PC-3 (cell line): ENCODE data around the gene SNX13. TPM values are rescaled to one million over a fixed set of nuclear protein-coding genes. Genes with fewer than 3 reads are reported as not detected.
"Not testable (repeated sequence)": the region's sequence is repeated elsewhere in the genome, so short reads cannot be mapped to it uniquely, and the experiment has no call there.

Source experiments
- ATAC-seq: fragments of 200-7000 bp; cut with Tn5 transposase; 2 replicates; pipeline ENCODE4 v1.9.1; 2020; ENCODE audit warnings: mild to moderate bottlenecking, moderate library complexity
- BruUV-seq: library from RNA; stranded (reverse); fragments of 400-500 nt; replicated peaks from 2 replicates; lab custom pipeline; 2021; lab: Mats Ljungman, UMichigan
- CTCF ChIA-PET: fragments of 300-600 bp; sonication (Branson Sonifier 250); formaldehyde crosslinking; loops from one replicate; lab custom pipeline; 2022; ENCODE audit warnings: antibody characterized with exemption; lab: Charles Lee
- POLR2A ChIA-PET: fragments of 300-600 bp; sonication (Branson Sonifier 250); formaldehyde crosslinking; loops from one replicate; lab custom pipeline; 2022; ENCODE audit warnings: antibody characterized with exemption; ENCODE audit not compliant: unreplicated experiment; lab: Charles Lee
- DNase-seq: peaks from one replicate; pipeline ENCODE4 v3.0.0-alpha.2; 2015
- H2AFZ ChIP-seq: fragments of 300-600 bp; sonication (generic); 2 replicates; pipeline ENCODE4 v1.6.0; 2016; ENCODE audit warnings: antibody characterized with exemption, low read length
- H3F3A ChIP-seq: fragments of 300-600 bp; sonication (generic); one replicate; pipeline ENCODE4 v1.6.0; 2017; ENCODE audit warnings: antibody characterized with exemption, low read length, control low read depth, mild to moderate bottlenecking; ENCODE audit not compliant: unreplicated experiment
- H3K27ac ChIP-seq: fragments of 300-600 bp; sonication (generic); 2 replicates; pipeline ENCODE4 v1.5.1; 2016; ENCODE audit warnings: mild to moderate bottlenecking, low read length
- H3K27me3 ChIP-seq: fragments of 300-600 bp; sonication (generic); 2 replicates; pipeline ENCODE4 v1.6.1; 2016; ENCODE audit warnings: low read length, mixed read lengths
- H3K36me3 ChIP-seq: fragments of 300-600 bp; sonication (generic); 2 replicates; pipeline ENCODE4 v1.6.1; 2016; ENCODE audit warnings: low read depth, mixed run types, low read length, mixed read lengths
- H3K4me1 ChIP-seq: fragments of 300-600 bp; sonication (generic); 2 replicates; pipeline ENCODE4 v1.5.1; 2016; ENCODE audit warnings: low read length; ENCODE audit not compliant: insufficient read depth
- H3K4me2 ChIP-seq: fragments of 300-600 bp; sonication (generic); 2 replicates; pipeline ENCODE4 v1.6.0; 2016; ENCODE audit warnings: low read length
- H3K4me3 ChIP-seq: fragments of 300-600 bp; sonication (generic); 2 replicates; pipeline ENCODE4 v1.5.1; 2016; ENCODE audit warnings: mild to moderate bottlenecking, low read length, mixed read lengths
- H3K79me2 ChIP-seq: fragments of 300-600 bp; sonication (generic); 2 replicates; pipeline ENCODE4 v1.6.1; 2017; ENCODE audit warnings: low read length, mixed read lengths
- H3K9ac ChIP-seq: fragments of 300-600 bp; sonication (generic); 2 replicates; pipeline ENCODE4 v1.6.0; 2016; ENCODE audit warnings: mild to moderate bottlenecking, low read length
- H3K9me2 ChIP-seq: fragments of 300-600 bp; sonication (generic); replicated peaks from 2 replicates; pipeline ENCODE4 v1.6.1; 2016; ENCODE audit warnings: mixed run types, low read length, mixed read lengths
- H3K9me3 ChIP-seq: fragments of 300-600 bp; sonication (generic); 2 replicates; pipeline ENCODE4 v1.6.1; 2016; ENCODE audit warnings: low read length, mixed read lengths
- H4K20me1 ChIP-seq: fragments of 300-600 bp; sonication (generic); 2 replicates; pipeline ENCODE4 v1.6.1; 2016; ENCODE audit warnings: low read length, mixed read lengths
- CTCF ChIP-seq: fragments of 300-600 bp; sonication (generic); conservative IDR thresholded peaks from 2 replicates; pipeline ENCODE4 v1.5.1; 2017; ENCODE audit warnings: antibody characterized with exemption, low read depth, mild to moderate bottlenecking, low read length
- EZH2 ChIP-seq: fragments of 300-600 bp; sonication (generic); IDR thresholded peaks from one replicate; pipeline ENCODE4 v1.6.1; 2017; ENCODE audit warnings: antibody characterized with exemption, mild to moderate bottlenecking, low read length; ENCODE audit not compliant: unreplicated experiment
- EZH2phosphoT487 ChIP-seq: fragments of 300-600 bp; sonication (generic); IDR thresholded peaks from 2 replicates; pipeline ENCODE4 v1.6.1; 2018; ENCODE audit warnings: mild to moderate bottlenecking, antibody characterized with exemption, low read length, borderline replicate concordance
- intact Hi-C: fragments of 100-400 bp; cut with micrococcal nuclease; formaldehyde crosslinking; loops from 2 replicates; pipeline ENCODE4 v1.9.0; 2023
- total RNA-seq: library from RNA; depleted of rRNA; stranded (reverse); fragments of >200 nt; gene quantifications from 2 replicates; pipeline ENCODE4 v1.2.3, GENCODE V29; 2014

The SNX13 gene
- total RNA-seq, 1 experiment from 2014 or later = 33.9 TPM

- no peaks in the 10 kb centered on the region for H3K27me3 ChIP-seq
- ChIA-PET POLR2A (no interaction called here), CTCF (no interaction called here)
- 0 out of 2 replicates have a peak, but pooled peaks cover 4% of the 10 kb centered on the region for H3K9me3 ChIP-seq
- no peak overlapping the region for H3K27ac ChIP-seq
- H3K4me3 ChIP-seq = no peak overlapping the region
- H3K79me2 ChIP-seq = peaks cover 100% of the 10 kb centered on the region
- no peaks in the 10 kb centered on the region for H4K20me1 ChIP-seq
- BruUV-seq = no TSS peak
- no peaks in the 10 kb centered on the region for H3K9me2 ChIP-seq
- H3K36me3 ChIP-seq = peaks cover 8% of the 10 kb centered on the region; the same call in 1 of the 2 replicates
- ATAC-seq = no peak
- TF ChIP-seq CTCF (no peak), EZH2phosphoT487 (no peak), EZH2 (no peak)
- H3K4me1 ChIP-seq = peaks cover 6% of the 10 kb centered on the region
- H2AFZ ChIP-seq = no peak overlapping the region
- DNase-seq = no peak
- no peaks in the 10 kb centered on the region for H3F3A ChIP-seq
- no peak overlapping the region for H3K9ac ChIP-seq
- intact Hi-C loops = no loop called here
- no peak overlapping the region for H3K4me2 ChIP-seq
Measured at GRCh38 chr7:17912050-17912449, 28.2 kb downstream of the SNX13 start.

DNA sequence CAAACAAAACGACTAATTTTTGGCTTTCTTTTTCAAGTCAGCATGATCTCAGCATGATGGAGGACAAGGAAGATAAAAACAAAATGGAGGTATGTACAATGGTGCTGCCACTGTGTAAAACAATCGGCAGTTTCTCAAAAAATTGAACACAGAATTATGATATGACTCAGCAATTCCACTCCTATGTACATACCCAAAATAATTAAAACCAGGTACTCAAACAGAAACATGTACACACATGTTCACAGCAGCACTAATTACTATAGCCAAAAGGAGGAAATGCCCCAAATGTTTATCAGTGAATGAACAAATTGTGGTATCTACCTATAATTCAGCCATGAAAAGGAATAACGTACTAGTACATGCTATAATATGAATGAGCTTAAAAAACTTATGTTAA is 29.9 kb downstream of the SNX13 start:
- intact Hi-C loops = no loop called here
- Histone ChIP-seq H3K4me2 (no peak overlapping the region), H3K9me3 (no peaks in the 10 kb centered on the region), H3K79me2 (peaks cover 99% of the 10 kb centered on the region), H3K9ac (no peak overlapping the region), H3K27me3 (no peaks in the 10 kb centered on the region), H3K27ac (no peak overlapping the region), H2AFZ (no peak overlapping the region), H4K20me1 (no peaks in the 10 kb centered on the region), H3K4me3 (no peak overlapping the region), H3K4me1 (peaks cover 11% of the 10 kb centered on the region), H3K36me3 (0 out of 2 replicates have a peak, but pooled peaks cover 4% of the 10 kb centered on the region), H3K9me2 (no peaks in the 10 kb centered on the region), H3F3A (no peaks in the 10 kb centered on the region)
- TF ChIP-seq EZH2phosphoT487 (no peak), EZH2 (no peak), CTCF (no peak)
- ChIA-PET CTCF (no interaction called here), POLR2A (interaction anchor here (0.5 kb wide), 1 partner anchor 104 kb away, joined by 11 read pairs; no protein-coding TSS in a partner anchor)
- DNase-seq (no peak), ATAC-seq (no peak)
- no TSS peak for BruUV-seq

- H3K9me3 ChIP-seq, H3K9ac ChIP-seq, H3F3A ChIP-seq, H3K9me2 ChIP-seq, H3K4me3 ChIP-seq, intact Hi-C loops, POLR2A ChIA-PET, H3K4me2 ChIP-seq, BruUV-seq, H3K27ac ChIP-seq, DNase-seq, ATAC-seq, CTCF ChIA-PET, H4K20me1 ChIP-seq, H3K27me3 ChIP-seq, H2AFZ ChIP-seq, H3K36me3 ChIP-seq: not testable (repeated sequence)
- peaks cover 11% of the 10 kb centered on the region for H3K4me1 ChIP-seq
- peaks cover 99% of the 10 kb centered on the region for H3K79me2 ChIP-seq
Measured at GRCh38 chr7:17909310-17909709, 31.0 kb downstream of the SNX13 start.
